B cell (primary cell): ENCODE measurements around the gene ASTN2. TPM values are rescaled to one million over a fixed set of nuclear protein-coding genes. Genes with fewer than 3 reads are reported as not detected.

Experiments used
- ATAC-seq: fragments of 200-7000 bp; cut with Tn5 transposase; one replicate; pipeline ENCODE4 v1.10.0; 2021; ENCODE audit warnings: low read depth, mild to moderate bottlenecking, moderate number of reproducible peaks, moderate library complexity
- CTCF ChIA-PET: fragments of 350-600 bp; sonication (Branson Sonifier 250); formaldehyde crosslinking; loops from one replicate; lab custom pipeline; 2021; ENCODE audit warnings: antibody characterized with exemption, inconsistent platforms; lab: Charles Lee
- POLR2A ChIA-PET: fragments of 350-600 bp; sonication (Branson Sonifier 250); formaldehyde crosslinking; loops from one replicate; lab custom pipeline; 2021; ENCODE audit warnings: antibody characterized with exemption; lab: Charles Lee
- DNase-seq: peaks from one replicate; pipeline ENCODE4 v3.0.0; 2013
- H2AFZ ChIP-seq: 2 replicates; pipeline ENCODE4 v1.6.1; 2012; ENCODE audit warnings: mild to moderate bottlenecking, low read depth, low read length; ENCODE audit not compliant: insufficient read depth, poor library complexity, severe bottlenecking
- H3K27ac ChIP-seq, 2 donors: 1 replicate in 1 of 2; 2 replicates in 1 of 2; pipeline ENCODE4 v1.5.1; 2012 to 2013; ENCODE audit warnings: low read length in 2 of 2, mild to moderate bottlenecking in 2 of 2, moderate library complexity in 1 of 2
- H3K27me3 ChIP-seq, 4 experiments: fragments of 200-600 bp in 1 of 4; sonication (generic) in 1 of 4; replicated peaks in 1 of 4; 1 replicate in 2 of 4; 2 replicates in 2 of 4; pipeline versions ENCODE4 v1.6.1 to v1.7.0; 2013 to 2016; ENCODE audit warnings: low read length in 3 of 4, mild to moderate bottlenecking in 2 of 4, mixed read lengths in 1 of 4, moderate library complexity in 1 of 4; ENCODE audit not compliant: insufficient read depth in 4 of 4, control insufficient read depth in 3 of 4; ENCODE audit errors: control extremely low read depth in 1 of 4
- H3K36me3 ChIP-seq, 2 experiments: replicated peaks in 1 of 2; 1 replicate in 1 of 2; 2 replicates in 1 of 2; pipeline versions ENCODE4 v1.6.1 to v1.7.1; 2013; ENCODE audit warnings: low read length in 1 of 2; ENCODE audit not compliant: insufficient read depth in 2 of 2, control insufficient read depth in 1 of 2; ENCODE audit errors: control extremely low read depth in 1 of 2, extremely low read depth in 1 of 2
- H3K4me1 ChIP-seq, 2 donors: fragments of 200-600 bp in 1 of 2; sonication (generic) in 1 of 2; 1 replicate in 1 of 2; 2 replicates in 1 of 2; pipeline versions ENCODE4 v1.5.1 to v1.6.1; 2013 to 2017; ENCODE audit warnings: low read length in 2 of 2; ENCODE audit not compliant: control insufficient read depth in 2 of 2, insufficient read depth in 2 of 2
- H3K4me2 ChIP-seq: replicated peaks from 2 replicates; pipeline ENCODE3; 2012; ENCODE audit warnings: mild to moderate bottlenecking, low read depth, low read length; ENCODE audit not compliant: poor library complexity, severe bottlenecking
- H3K4me3 ChIP-seq, 5 experiments: fragments of 200-600 bp in 1 of 5; sonication (generic) in 1 of 5; 1 replicate in 3 of 5; 2 replicates in 2 of 5; pipeline versions ENCODE4 v1.5.1 to v1.7.0; 2011 to 2016; ENCODE audit warnings: low read length in 4 of 5, mild to moderate bottlenecking in 4 of 5, low read depth in 2 of 5, control low read depth in 1 of 5, moderate library complexity in 1 of 5; ENCODE audit not compliant: insufficient read depth in 1 of 5; ENCODE audit errors: control extremely low read depth in 1 of 5, extremely low read depth in 1 of 5
- H3K79me2 ChIP-seq: fragments of 200-600 bp; sonication (generic); one replicate; pipeline ENCODE4 v1.6.0; 2016; ENCODE audit warnings: low read length; ENCODE audit not compliant: control insufficient read depth, insufficient read depth
- H3K9ac ChIP-seq: fragments of 200-600 bp; sonication (generic); 2 replicates; pipeline ENCODE4 v1.6.1; 2017; ENCODE audit warnings: mild to moderate bottlenecking, low read length, moderate library complexity
- H3K9me3 ChIP-seq, 3 donors: one replicate each; pipeline versions ENCODE4 v1.6.1 to v1.7.1; 2013; ENCODE audit warnings: low read length in 2 of 3; ENCODE audit not compliant: control insufficient read depth in 2 of 3, insufficient read depth in 1 of 3; ENCODE audit errors: control extremely low read depth in 1 of 3
- H4K20me1 ChIP-seq: 2 replicates; pipeline ENCODE4 v1.6.0; 2012; ENCODE audit warnings: mild to moderate bottlenecking, low read length; ENCODE audit not compliant: insufficient read depth, control insufficient read depth, poor library complexity, severe bottlenecking
- H3K27ac Mint-ChIP-seq: one replicate; pipeline ENCODE4 v1.8.0; 2021; ENCODE audit warnings: mixed read lengths
- H3K27me3 Mint-ChIP-seq: one replicate; pipeline ENCODE4 v1.8.0; 2021; ENCODE audit warnings: mixed read lengths
- H3K4me1 Mint-ChIP-seq: one replicate; pipeline ENCODE4 v1.8.0; 2021; ENCODE audit warnings: mixed read lengths
- H3K4me3 Mint-ChIP-seq: one replicate; pipeline ENCODE4 v1.8.0; 2021; ENCODE audit warnings: mixed read lengths
- H3K9me3 Mint-ChIP-seq: one replicate; pipeline ENCODE4 v1.8.0; 2022; ENCODE audit warnings: mixed read lengths; ENCODE audit not compliant: insufficient read depth
- CTCF ChIP-seq: fragments of 200-600 bp; IDR thresholded peaks from one replicate; pipeline ENCODE4 v1.8.0; 2022; ENCODE audit warnings: antibody characterized with exemption, mild to moderate bottlenecking
- EZH2 ChIP-seq: IDR thresholded peaks from 2 replicates; pipeline ENCODE4 v1.6.1; 2012; ENCODE audit warnings: borderline replicate concordance, low read depth, mild to moderate bottlenecking, moderate library complexity, low read length; ENCODE audit not compliant: insufficient read depth, poor library complexity, severe bottlenecking
- WGBS: methylation state at CpG from one replicate; pipeline ENCODE4 v1.1.5; 2013; ENCODE audit warnings: missing lambda C conversion rate; ENCODE audit not compliant: insufficient coverage; 5-methylcytosine and 5-hydroxymethylcytosine counted together
- intact Hi-C: fragments of 100-400 bp; cut with micrococcal nuclease; formaldehyde crosslinking; loops from one replicate; pipeline ENCODE4 v1.10.0; 2022
- polyA plus RNA-seq: library from polyadenylated mRNA; depleted of rRNA; stranded (reverse); fragments of >200 nt; gene quantifications from 2 replicates; pipeline ENCODE4 v1.2.3, GENCODE V29; 2012
- total RNA-seq, 2 donors: library from RNA; stranded (reverse); fragments of 120-200 nt in 1 of 2; gene quantifications; 1 replicate in 1 of 2; 2 replicates in 1 of 2; pipeline versions ENCODE4 v1.2.3 to v1.2.4, GENCODE V29; 2013 to 2022

The ASTN2 gene
- total and polyA plus RNA-seq, 2 donors (not counting 1 experiment from before 2014, with no cell fraction given), result 1.2 to 3.6 TPM

- WGBS, result no CpG with 5 or more reads among the region's 5 CpGs
- no peak for TF ChIP-seq EZH2
- no peak for TF ChIP-seq CTCF
- peaks cover 3% of the 10 kb centered on the region for H3K4me1 Mint-ChIP-seq
- H3K79me2 ChIP-seq, result no peaks in the 10 kb centered on the region
- ChIA-PET CTCF (no interaction called here), POLR2A (no interaction called here)
- no peak overlapping the region for H3K27ac Mint-ChIP-seq
- H3K4me3 ChIP-seq, result no peak overlapping the region
- no peaks in the 10 kb centered on the region for H3K27me3 Mint-ChIP-seq
- DNase-seq (no peak), ATAC-seq (no peak)
- intact Hi-C loops, result no loop called here
- no peaks in the 10 kb centered on the region for H3K4me1 ChIP-seq
- H3K9me3 ChIP-seq, result no peaks in the 10 kb centered on the region
- no peak overlapping the region for H3K27ac ChIP-seq
- no peak overlapping the region for H3K4me3 Mint-ChIP-seq
- peaks cover 0 to 3% (median 0%) of the 10 kb centered on the region in 4 experiments for H3K27me3 ChIP-seq
- peaks cover under 1% of the 10 kb centered on the region for H3K9me3 Mint-ChIP-seq
- no peak overlapping the region for H3K4me2 ChIP-seq
- H4K20me1 ChIP-seq, result no peaks in the 10 kb centered on the region
- no peak overlapping the region for H3K9ac ChIP-seq
- no peak overlapping the region for H2AFZ ChIP-seq
- no peaks in the 10 kb centered on the region for H3K36me3 ChIP-seq
These were observed 654.2 kb downstream of the ASTN2 start for GRCh38 chr9:116760636-116761035.

- no peak overlapping the region for H3K4me2 ChIP-seq
- H3K79me2 ChIP-seq, result no peaks in the 10 kb centered on the region
- H3K4me1 ChIP-seq, result no peaks in the 10 kb centered on the region
- no peak for DNase-seq
- no peak overlapping the region for H3K27ac ChIP-seq
- WGBS, result 14% methylated on average over 5 of the region's 7 CpGs
- ChIA-PET CTCF (interaction anchor here (1.0 kb wide), 1 partner anchor 20 kb away, joined by 4 read pairs; no protein-coding TSS in a partner anchor), POLR2A (no interaction called here)
- TF ChIP-seq EZH2 (no peak), CTCF (no peak)
- Mint-ChIP-seq H3K27me3 (no peaks in the 10 kb centered on the region), H3K4me1 (peaks cover 8% of the 10 kb centered on the region), H3K27ac (no peak overlapping the region), H3K4me3 (no peak overlapping the region), H3K9me3 (peaks cover 2% of the 10 kb centered on the region)
- intact Hi-C loops, result no loop called here
- no peaks in the 10 kb centered on the region for H3K9me3 ChIP-seq
- no peaks in the 10 kb centered on the region for H3K36me3 ChIP-seq
- H3K4me3 ChIP-seq, result no peak overlapping the region
- no peaks in the 10 kb centered on the region for H4K20me1 ChIP-seq
- no peak overlapping the region for H2AFZ ChIP-seq
- H3K9ac ChIP-seq, result no peak overlapping the region
- H3K27me3 ChIP-seq, result peaks cover 0 to 3% (median 0%) of the 10 kb centered on the region in 4 experiments
- ATAC-seq, result no peak
These were observed 657.8 kb downstream of the ASTN2 start for GRCh38 chr9:116757030-116757429.
